ENCODE measurements around the gene YY1.
A peak's percentile ranks its signal among the peaks of the same experiment; 100 is the strongest.
"Not testable (repeated sequence)": the region's sequence is repeated elsewhere in the genome, so short reads cannot be mapped to it uniquely, and the experiment has no call there.

YY1 gene

GRCh38 chr14:100283984-100284881 lies 45.3 kb downstream of the YY1 start:
- no peak for TF ChIP-seq CTCF (IDR thresholded peaks at IDR 0.05; ENCODE audit: low read depth, low read length)
- Histone ChIP-seq H3K9me3 (no peaks in the 10 kb centered on the region), H3K36me3 (peaks cover 8% of the 10 kb centered on the region; the same call in 1 of the 2 replicates), H3K4me3 (ENCODE audit: low read depth, low read length) (no peak overlapping the region), H3K4me1 (peaks cover 9% of the 10 kb centered on the region; the same call in 1 of the 2 replicates), H3K27me3 (no peaks in the 10 kb centered on the region)
- DNase-seq: no peak

DNA sequence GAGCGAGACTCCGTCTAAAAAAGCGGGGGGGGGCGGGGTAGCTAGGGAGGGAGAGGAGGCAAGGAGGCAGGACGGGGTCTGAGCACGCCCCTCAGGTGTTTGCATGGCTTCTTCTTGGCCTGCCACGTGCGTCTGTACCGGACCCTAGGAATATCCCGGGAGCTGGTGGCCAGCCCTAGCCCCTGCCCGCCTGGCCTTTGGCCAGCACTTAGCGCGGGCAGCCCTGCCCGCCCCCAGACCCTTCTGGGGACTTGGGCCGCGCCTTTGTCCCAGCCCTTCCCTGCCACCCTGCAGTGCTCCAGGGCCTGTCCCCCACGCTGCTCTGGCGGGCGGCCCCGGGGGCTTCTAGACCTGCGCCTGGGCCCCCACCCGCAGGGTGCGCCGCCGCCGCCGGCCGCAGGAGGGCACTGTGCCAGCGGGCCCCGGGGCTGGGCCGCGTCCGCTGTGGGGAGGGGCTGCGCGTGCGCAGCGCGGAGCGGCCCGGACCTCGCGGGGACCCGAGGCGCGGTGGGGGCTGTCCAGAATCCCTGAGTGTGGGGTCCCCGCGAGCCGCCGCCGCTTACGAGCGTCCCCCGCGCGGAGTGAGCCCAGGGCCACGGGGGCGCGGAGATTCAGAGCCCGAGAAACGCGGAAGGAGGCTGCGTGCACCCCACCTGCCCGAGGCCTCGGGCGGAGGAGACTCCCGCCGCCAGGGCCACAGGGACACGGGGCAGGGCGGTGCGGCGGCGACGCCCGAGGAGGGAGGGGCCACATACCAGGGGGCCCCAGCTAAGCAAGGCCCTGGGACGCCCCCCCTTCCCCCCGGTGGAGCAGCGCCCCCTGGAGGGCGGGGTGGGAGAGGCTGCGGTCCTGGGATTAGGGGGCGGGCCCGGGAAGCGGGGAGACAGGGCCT lies 46.3 kb downstream of the YY1 start:
- Histone ChIP-seq H3K27me3 (no peaks in the 10 kb centered on the region), H3K4me3 (ENCODE audit: low read depth, low read length) (peak overlapping the region; percentile 66), H3K9me3 (no peaks in the 10 kb centered on the region), H3K4me1 (peaks cover 9% of the 10 kb centered on the region; the same call in 1 of the 2 replicates), H3K36me3 (peaks cover 3% of the 10 kb centered on the region; the same call in 1 of the 2 replicates)
- DNase-seq: peak; percentile 81
- peak; percentile 66 for TF ChIP-seq CTCF (IDR thresholded peaks at IDR 0.05; ENCODE audit: low read depth, low read length)

- Histone ChIP-seq H3K27me3 (no peaks in the 10 kb centered on the region), H3K4me1 (peaks cover 9% of the 10 kb centered on the region; the same call in 1 of the 2 replicates), H3K9me3 (no peaks in the 10 kb centered on the region), H3K4me3 (ENCODE audit: low read depth, low read length) (peak overlapping the region; percentile 66), H3K36me3 (peaks cover 3% of the 10 kb centered on the region; the same call in 1 of the 2 replicates)
- TF ChIP-seq CTCF (IDR thresholded peaks at IDR 0.05; ENCODE audit: low read depth, low read length): no peak
- DNase-seq: no peak
Observed at GRCh38 chr14:100285913-100286400, 47.0 kb downstream of the YY1 start.

DNA sequence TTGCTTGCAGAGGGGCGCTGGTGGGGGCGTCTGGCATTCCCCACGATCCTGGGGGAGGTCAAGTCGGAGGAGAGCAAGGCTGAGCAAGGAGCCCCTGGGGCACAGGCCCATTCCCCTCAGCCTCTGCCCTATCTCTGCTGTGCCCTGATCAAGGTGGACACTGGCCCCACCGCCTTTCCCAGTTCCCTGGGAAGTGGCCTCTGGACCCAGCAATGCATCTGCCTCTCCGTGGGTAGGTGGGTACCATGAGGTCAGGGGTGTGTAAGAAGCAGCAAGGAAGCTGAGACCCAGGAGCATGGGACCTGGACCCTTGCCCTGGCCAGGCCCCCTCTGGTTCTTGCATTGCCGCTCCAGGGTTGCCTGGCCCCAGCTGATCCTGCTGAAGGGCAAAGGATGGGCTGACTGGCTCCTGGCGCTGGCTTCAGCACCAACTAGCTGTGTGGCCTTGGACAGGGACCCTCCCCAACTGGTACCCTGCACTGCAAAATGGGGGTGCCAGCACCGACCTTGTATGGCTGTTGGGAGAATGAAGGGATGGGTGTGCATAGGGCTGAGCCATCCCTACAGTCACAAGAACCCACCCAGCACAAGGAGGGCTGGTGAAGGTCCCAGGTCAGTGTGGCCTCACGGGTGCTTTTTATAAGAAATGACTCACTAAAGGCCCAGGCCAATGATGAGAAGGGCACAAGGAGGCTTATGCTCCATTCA lies 47.7 kb downstream of the YY1 start:
- Histone ChIP-seq H3K36me3 (peaks cover 3% of the 10 kb centered on the region; the same call in 1 of the 2 replicates), H3K27me3 (no peaks in the 10 kb centered on the region), H3K4me3 (ENCODE audit: low read depth, low read length) (no peak overlapping the region), H3K4me1 (peaks cover 9% of the 10 kb centered on the region; the same call in 1 of the 2 replicates), H3K9me3 (no peaks in the 10 kb centered on the region)
- DNase-seq: no peak
- TF ChIP-seq CTCF (IDR thresholded peaks at IDR 0.05; ENCODE audit: low read depth, low read length): no peak

- Histone ChIP-seq H3K27me3 (no peaks in the 10 kb centered on the region), H3K9me3 (no peaks in the 10 kb centered on the region), H3K4me1 (peaks cover 9% of the 10 kb centered on the region; the same call in 1 of the 2 replicates), H3K36me3 (peaks cover 3% of the 10 kb centered on the region; the same call in 1 of the 2 replicates), H3K4me3 (ENCODE audit: low read depth, low read length) (no peak overlapping the region)
- no peak for TF ChIP-seq CTCF (IDR thresholded peaks at IDR 0.05; ENCODE audit: low read depth, low read length)
- no peak for DNase-seq
Observed at GRCh38 chr14:100287202-100287997, 48.5 kb downstream of the YY1 start.

GRCh38 chr14:100287998-100288295 lies 49.0 kb downstream of the YY1 start:
- H3K4me1 ChIP-seq: not testable (repeated sequence)

More at GRCh38 chr14:100287998-100288295, 49.0 kb downstream of the YY1 start:
- H3K9me3 ChIP-seq; H3K36me3 ChIP-seq; H3K27me3 ChIP-seq; DNase-seq; H3K4me3 ChIP-seq (ENCODE audit: low read depth, low read length): not testable (repeated sequence)

Measured in BE2C (cell line).